Omental fat pad (tissue), 4 donors: ENCODE data around the gene PTGES2. TPM values are rescaled to one million over a fixed set of nuclear protein-coding genes. Genes with fewer than 3 reads are reported as not detected.

Experiments
- ATAC-seq: fragments of 150-250 bp; one replicate; pipeline ENCODE4 v1.9.1; 2016; ENCODE audit warnings: mild to moderate bottlenecking, moderate library complexity; ENCODE audit not compliant: low FRiP score
- DNase-seq: peaks from one replicate; pipeline ENCODE4 v3.0.0-alpha.2; 2019; ENCODE audit warnings: low spot score
- total RNA-seq, 4 donors: library from RNA; depleted of rRNA; stranded (reverse); fragments of >200 nt; gene quantifications; one replicate each; pipeline ENCODE4 v1.1.0, GENCODE V29; 2016
- TF ChIP-seq, protein P1 (sequence below), 3 donors: fragments of 450-650 bp; IDR thresholded peaks; one replicate each; pipeline ENCODE4 v1.5.1; 2016 to 2017; ENCODE audit warnings: antibody characterized with exemption in 3 of 3, mild to moderate bottlenecking in 3 of 3, moderate library complexity in 2 of 3

Gene PTGES2
- total RNA-seq, 4 donors from 2014 or later = 34.6 to 59.4 (median 53.0) TPM

DNA sequence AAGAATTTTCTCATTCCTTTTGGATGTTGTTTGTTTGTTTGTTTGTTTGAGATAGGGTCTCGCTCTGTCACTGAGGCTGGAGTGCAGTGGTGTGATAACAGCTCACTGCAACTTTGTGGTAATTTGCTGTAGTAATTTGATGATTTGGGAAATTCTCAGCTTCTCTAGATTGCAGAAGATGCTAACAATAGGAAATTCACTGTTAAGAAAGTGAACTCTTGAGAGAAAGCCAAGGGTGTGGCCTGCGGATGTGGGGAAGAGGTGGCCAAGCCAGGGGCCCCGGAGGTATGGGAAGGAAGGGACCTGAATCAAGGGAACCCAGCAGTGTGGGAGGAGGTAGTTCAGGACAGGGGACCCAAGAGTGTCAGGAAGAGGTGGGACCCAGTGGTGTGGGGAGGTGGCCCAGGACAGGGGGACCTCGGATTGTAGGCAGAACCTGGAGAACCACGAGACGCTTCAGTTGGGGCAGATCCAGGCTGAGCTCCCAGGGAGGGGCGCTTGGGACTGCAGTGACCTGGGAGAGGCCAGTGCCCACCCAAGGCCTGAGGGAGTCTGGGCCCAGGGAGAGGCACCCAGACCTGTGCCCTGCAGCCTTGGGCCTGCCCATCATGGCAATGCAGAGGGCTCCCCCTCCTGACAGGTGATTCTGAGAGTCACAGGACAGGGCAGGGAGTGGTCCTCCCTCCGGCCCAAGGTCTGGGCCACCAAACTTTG is 16.2 kb upstream of the PTGES2 start:
- no peak for ATAC-seq

DNA sequence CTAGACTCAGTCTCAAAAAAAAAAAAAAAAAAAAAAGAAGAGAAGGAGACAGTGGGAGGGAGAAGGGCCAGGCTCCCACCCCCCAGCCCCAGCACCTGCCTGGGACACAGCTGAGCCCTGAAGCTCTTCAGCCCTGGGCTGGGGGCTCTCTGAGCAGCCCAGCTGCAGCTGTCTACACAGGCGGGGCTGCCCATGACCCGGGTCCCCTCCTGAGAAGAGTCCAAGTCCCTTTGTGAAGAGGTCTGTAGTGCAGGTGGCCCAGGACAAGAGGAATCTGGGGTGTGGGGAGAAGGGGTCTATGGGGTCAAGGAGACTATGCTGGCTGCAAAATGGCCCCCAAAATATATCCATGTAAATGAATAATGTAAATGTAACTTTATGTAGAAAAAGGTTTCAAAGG is 15.1 kb upstream of the PTGES2 start:
- DNase-seq (no peak), ATAC-seq (no peak)
- TF ChIP-seq, protein P1, sequence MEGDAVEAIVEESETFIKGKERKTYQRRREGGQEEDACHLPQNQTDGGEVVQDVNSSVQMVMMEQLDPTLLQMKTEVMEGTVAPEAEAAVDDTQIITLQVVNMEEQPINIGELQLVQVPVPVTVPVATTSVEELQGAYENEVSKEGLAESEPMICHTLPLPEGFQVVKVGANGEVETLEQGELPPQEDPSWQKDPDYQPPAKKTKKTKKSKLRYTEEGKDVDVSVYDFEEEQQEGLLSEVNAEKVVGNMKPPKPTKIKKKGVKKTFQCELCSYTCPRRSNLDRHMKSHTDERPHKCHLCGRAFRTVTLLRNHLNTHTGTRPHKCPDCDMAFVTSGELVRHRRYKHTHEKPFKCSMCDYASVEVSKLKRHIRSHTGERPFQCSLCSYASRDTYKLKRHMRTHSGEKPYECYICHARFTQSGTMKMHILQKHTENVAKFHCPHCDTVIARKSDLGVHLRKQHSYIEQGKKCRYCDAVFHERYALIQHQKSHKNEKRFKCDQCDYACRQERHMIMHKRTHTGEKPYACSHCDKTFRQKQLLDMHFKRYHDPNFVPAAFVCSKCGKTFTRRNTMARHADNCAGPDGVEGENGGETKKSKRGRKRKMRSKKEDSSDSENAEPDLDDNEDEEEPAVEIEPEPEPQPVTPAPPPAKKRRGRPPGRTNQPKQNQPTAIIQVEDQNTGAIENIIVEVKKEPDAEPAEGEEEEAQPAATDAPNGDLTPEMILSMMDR (IDR thresholded peaks at IDR 0.05) = no peak

More for the DNA sequence above, 16.2 kb upstream of the PTGES2 start:
- DNase-seq = no peak
- TF ChIP-seq, protein P1 (IDR thresholded peaks at IDR 0.05) = no peak

DNA sequence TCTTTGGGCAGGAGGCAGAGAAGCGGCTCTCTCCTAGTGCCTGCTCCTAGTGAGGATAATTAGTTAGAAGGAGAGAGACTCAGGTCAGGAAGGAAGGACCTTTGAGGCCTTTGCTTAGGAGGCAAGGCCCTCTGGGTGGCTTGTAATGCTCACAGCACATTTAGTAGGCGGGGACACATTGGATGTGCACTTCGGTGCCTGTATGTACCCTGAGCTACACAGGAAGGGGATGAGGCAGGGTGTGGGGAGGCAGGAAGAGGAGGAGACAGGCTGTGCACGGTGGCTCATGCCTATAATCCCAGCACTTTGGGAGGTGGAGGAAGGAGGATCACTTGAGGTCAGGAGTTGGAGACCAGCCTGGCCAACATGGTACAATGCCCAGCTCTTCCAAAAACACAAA is 14.5 kb upstream of the PTGES2 start:
- DNase-seq = no peak
- no peak for ATAC-seq

DNA sequence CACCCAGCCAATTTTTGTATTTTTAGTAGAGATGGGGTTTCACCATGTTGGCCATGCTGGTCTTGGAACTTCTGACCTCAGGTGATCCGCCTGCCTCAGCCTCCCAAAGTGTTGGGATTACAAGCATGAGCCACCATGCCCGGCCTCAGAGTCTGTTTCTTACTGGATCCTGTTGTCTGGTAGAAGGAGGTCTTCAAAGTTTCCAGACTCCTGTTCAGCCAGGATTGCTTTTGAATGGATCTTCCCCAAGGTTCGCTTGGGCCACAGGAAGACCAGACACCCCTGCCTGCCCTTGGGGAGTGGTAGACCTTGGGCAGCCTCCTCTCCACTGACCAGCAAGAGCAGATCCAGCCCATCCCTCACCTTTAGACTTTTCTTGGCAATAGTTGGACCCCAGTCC is 14.1 kb upstream of the PTGES2 start:
- TF ChIP-seq, protein P1 (IDR thresholded peaks at IDR 0.05) = no peak
- DNase-seq = no peak
- no peak for ATAC-seq

More for the DNA sequence above, 14.5 kb upstream of the PTGES2 start:
- TF ChIP-seq, protein P1 (IDR thresholded peaks at IDR 0.05) = no peak

DNA sequence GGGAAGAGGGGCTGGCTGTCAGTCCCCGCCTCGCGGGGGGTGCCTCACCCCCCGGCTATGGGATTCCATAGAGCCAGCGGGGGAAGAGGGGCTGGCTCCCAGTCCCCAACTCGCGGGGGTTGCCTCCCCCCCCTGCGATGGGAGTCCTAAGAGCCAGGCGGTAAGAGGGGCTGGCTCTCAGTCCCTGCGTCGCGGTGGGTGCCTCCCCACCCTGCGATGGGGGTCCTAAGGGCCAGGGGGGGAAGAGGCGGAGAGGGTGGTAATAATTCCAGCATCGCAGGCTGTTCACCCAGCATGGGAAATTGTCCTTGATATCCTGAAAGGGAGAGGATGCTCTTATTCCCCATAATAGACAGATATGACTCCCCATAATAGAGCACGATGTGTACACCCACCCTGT is 12.1 kb upstream of the PTGES2 start:
- TF ChIP-seq, protein P1 (IDR thresholded peaks at IDR 0.05) = no peak
- no peak for DNase-seq
- ATAC-seq = no peak

DNA sequence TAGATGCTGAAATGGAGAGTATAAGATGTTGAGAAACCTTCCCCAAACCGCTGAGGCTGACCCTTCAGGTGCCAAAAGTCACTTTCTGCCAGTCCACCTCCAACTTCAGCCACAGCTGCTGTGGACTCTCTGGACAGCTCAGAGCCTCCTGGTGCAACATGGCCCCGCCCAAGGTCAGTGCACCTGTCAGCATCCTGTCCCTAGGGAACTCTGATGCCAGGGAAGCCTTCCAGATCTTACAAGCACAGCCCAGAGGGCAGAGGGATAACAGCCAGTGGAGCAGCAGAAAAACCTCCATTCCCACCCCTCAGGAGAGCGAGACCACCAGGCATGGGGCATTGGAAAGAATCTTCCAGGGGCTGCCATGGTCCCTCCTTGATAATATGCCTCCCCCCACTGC is 10.5 kb upstream of the PTGES2 start:
- DNase-seq (no peak), ATAC-seq (no peak)
- TF ChIP-seq, protein P1 (IDR thresholded peaks at IDR 0.05) = no peak
